ENCODE results near the gene CCDC86.

The CCDC86 gene

DNA sequence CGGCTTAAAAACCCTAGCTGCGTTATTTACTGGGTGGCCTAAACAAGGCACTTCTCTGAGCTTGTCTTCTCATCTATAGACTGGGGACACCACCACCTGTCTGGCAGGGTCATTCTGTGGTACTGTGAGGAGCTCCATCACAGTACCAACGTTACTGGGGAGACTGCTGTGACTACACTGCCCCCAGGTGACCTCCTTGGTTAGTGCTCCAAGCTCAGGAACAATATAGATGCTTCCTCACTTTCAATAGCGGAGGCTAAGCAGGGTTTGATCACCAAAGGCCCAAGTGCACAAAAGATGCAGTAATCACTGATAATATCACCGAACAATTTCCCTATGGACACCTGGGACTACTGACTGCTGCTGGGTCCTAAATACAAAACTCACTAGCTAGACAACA, 45.6 kb downstream of the CCDC86 start:
- TF ChIP-seq, protein P1, sequence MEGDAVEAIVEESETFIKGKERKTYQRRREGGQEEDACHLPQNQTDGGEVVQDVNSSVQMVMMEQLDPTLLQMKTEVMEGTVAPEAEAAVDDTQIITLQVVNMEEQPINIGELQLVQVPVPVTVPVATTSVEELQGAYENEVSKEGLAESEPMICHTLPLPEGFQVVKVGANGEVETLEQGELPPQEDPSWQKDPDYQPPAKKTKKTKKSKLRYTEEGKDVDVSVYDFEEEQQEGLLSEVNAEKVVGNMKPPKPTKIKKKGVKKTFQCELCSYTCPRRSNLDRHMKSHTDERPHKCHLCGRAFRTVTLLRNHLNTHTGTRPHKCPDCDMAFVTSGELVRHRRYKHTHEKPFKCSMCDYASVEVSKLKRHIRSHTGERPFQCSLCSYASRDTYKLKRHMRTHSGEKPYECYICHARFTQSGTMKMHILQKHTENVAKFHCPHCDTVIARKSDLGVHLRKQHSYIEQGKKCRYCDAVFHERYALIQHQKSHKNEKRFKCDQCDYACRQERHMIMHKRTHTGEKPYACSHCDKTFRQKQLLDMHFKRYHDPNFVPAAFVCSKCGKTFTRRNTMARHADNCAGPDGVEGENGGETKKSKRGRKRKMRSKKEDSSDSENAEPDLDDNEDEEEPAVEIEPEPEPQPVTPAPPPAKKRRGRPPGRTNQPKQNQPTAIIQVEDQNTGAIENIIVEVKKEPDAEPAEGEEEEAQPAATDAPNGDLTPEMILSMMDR (conservative IDR thresholded peaks at IDR 0.05; ENCODE audit: low read depth, low read length): peak; percentile 86
- peak; percentile 78 for DNase-seq (ENCODE audit: low read depth)

DNA sequence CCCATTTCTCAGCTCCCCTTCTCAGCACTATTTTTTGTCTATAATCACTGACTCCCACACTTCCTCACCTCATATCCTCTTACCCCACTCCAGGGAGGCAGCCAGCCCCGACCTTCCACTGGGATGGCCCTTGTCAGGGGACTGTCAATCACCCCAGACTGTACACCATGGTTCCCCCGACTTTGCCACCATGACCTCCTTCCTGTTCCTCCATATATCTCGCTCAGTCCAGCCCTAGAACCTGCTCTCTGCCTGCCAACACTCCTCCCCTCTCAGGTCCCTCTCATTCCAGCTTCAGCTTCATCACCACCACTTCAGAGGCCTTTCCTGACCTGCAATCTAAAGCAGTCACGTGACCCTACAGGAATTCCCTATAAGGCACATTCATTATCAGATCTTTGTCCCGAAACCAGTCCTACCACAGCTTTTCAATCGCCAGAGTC, 48.0 kb downstream of the CCDC86 start:
- H3K4me3 ChIP-seq (ENCODE audit: low read depth, low read length): no peak overlapping the region
- TF ChIP-seq, protein P1 (conservative IDR thresholded peaks at IDR 0.05; ENCODE audit: low read depth, low read length): no peak
- DNase-seq (ENCODE audit: low read depth): no peak

More for the DNA sequence above, 45.6 kb downstream of the CCDC86 start:
- H3K4me3 ChIP-seq (ENCODE audit: low read depth, low read length): no peak overlapping the region

DNA sequence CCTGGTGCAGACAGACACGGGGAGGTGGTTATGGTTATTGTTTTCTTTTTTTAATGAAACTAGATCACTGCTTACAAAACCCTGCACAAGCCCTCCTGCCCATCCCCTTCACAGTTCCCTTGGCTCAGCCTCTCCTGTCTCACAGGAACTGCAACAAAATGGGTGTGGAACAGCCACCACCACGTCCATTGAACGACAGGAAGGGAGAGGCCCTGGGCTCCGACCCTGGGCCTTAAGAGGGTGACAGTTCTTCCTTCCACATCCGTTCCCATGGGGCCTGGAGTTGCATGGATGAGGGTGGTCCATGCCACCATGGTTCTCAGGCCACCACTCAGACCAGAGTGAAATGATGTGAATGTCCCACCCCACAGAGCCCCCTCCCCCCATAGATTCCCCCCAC, 48.8 kb downstream of the CCDC86 start:
- H3K4me3 ChIP-seq (ENCODE audit: low read depth, low read length): no peak overlapping the region
- DNase-seq (ENCODE audit: low read depth): no peak
- TF ChIP-seq, protein P1 (conservative IDR thresholded peaks at IDR 0.05; ENCODE audit: low read depth, low read length): no peak

DNA sequence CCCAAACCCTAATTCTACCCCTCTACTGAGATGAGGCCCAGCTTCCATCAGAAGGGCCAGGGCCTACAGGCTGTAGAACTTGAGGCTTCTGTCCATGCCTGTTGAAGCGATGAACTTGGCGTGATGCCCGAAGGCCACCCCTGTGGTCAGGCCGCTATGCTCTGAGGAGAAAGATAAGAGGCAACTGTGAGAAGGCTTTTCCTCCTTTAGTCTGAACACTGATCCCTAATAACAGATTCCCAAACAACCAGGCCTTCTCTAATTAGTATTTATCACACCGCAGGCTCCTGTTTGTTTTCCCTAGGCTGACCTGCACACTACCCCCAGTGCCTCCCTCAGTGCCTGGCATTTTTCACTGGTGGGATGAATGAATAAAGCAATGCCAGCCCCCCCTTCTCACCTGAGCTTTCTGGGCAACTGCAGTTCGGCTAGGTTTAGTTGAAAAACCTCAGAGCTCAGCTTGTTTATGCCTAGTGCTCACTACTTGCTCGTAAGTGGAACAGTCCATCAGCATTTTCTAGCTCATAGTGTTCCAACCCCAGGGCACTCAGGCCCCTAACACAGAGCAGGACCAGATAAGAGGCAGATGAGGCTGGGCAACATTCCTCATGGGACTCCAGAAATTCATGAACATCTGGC, 49.3 kb downstream of the CCDC86 start:
- DNase-seq (ENCODE audit: low read depth): peak; percentile 75
- TF ChIP-seq, protein P1 (conservative IDR thresholded peaks at IDR 0.05; ENCODE audit: low read depth, low read length): no peak
- H3K4me3 ChIP-seq (ENCODE audit: low read depth, low read length): no peak overlapping the region

DNA sequence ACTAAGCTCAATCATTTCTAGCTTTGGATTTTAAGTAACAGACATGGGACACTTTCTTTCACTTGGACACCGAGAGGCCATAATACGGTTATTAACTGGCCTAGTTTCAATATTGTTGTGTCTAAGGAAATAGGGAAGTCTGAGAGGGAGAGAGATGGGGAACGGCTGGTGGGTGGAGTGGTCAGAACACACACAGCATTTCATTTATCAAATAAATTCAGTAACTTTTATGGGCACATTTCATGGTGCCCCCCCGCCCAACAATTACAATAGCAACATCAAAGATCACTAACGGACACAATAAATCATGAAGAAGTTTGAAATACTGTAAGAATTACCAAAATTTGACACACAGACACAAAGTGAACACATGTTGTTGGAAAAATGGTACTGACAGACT, 53.8 kb downstream of the CCDC86 start:
- no peak for DNase-seq (ENCODE audit: low read depth)
- TF ChIP-seq, protein P1 (conservative IDR thresholded peaks at IDR 0.05; ENCODE audit: low read depth, low read length): no peak
- H3K4me3 ChIP-seq (ENCODE audit: low read depth, low read length): no peak overlapping the region

DNA sequence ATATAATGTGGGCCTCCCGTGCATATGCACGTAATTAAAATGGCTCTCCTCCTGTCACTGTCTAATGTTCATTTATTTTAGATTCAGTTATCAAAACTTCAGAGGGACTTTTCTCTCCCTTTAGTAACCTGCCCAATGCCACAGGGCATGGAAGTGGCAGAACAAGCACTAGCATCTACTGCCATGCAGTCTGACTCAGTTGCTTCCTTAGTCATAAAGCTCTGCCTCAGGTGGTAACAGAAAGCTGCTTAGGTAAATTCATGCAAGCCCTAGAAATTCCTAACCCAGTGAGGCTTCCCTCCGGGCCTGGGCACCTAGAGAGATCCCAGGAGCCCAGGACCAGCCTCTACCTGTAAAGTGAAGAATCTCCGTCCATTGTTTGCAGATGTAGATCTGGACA, 55.6 kb downstream of the CCDC86 start:
- DNase-seq (ENCODE audit: low read depth): no peak
- TF ChIP-seq, protein P1 (conservative IDR thresholded peaks at IDR 0.05; ENCODE audit: low read depth, low read length): no peak
- no peak overlapping the region for H3K4me3 ChIP-seq (ENCODE audit: low read depth, low read length)

Data from choroid plexus epithelial cell (primary cell).